T-helper 2 cell (primary cell): Measurements from ENCODE around the gene PRADC1.
"Not testable (repeated sequence)": the region's sequence is repeated elsewhere in the genome, so short reads cannot be mapped to it uniquely, and the experiment has no call there.

Source experiments
- DNase-seq, 5 experiments: peaks; one replicate each; pipeline versions ENCODE4 v3.0.0 to v3.0.0-alpha.2; 2012 to 2022

PRADC1 gene

DNA sequence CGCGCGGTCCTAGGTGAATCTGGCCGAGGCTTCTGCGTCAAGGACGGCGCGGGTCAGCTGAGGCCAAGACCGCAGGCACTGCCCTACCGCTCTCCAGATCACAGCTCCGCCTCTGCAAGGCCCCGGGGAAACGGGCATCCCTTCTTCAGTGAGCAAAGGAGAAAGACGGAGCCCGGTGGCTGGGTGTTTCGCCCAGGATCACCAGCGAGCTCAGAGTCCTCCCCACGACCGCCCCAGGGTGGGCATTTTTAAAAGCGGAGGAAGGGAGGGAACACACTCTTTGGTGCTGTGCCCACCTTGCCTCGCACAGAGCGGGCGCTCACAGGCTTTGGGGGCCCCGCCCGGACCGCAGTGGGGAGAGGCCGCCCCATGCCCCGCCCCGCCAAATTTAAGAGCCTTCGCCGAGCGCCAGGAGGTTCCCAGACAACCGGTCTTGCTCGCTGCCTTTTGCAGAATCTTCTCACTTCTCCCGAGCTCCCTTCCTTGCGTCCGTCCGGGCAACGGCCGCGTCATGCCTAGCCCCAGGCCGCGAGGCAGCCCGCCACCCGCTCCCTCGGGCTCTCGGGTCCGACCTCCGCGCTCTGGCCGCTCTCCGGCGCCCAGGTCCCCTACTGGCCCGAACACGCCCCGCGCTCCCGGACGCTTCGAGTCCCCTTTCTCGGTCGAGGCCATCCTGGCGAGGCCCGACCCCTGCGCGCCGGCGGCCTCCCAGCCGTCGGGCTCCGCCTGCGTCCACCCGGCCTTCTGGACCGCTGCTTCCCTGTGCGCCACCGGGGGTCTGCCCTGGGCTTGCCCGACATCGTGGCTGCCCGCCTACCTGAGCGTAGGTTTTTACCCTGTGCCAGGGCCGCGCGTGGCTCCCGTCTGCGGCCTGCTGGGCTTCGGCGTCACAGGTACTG, 30.6 kb downstream of the PRADC1 start, which contains the start of gene NOTO:
TSS of gene NOTO (plus strand) at position 419 of the 899 bp plus-strand sequence. CDS start at position 512, 93 bp downstream.
- DNase-seq, result no peak

DNA sequence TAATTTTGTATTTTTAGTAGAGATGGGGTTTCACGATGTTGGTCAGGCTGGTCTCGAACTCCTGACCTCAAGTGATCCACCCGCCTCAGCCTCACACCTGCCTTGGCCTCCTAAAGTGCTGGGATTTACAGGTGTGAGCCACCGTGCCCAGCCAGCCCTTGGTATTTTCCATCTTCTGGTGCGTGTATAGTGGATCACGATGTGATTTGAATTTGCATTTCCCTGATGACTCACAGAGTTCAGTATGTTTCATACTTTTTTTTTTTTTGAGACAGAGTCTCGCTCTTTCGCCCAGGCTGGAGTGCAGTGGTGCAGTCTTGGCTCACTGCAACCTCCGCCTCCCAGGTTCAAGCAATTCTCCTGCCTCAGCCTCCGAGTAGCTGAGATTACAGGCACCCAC, 32.8 kb downstream of the PRADC1 start:
- DNase-seq, result not testable (repeated sequence)

DNA sequence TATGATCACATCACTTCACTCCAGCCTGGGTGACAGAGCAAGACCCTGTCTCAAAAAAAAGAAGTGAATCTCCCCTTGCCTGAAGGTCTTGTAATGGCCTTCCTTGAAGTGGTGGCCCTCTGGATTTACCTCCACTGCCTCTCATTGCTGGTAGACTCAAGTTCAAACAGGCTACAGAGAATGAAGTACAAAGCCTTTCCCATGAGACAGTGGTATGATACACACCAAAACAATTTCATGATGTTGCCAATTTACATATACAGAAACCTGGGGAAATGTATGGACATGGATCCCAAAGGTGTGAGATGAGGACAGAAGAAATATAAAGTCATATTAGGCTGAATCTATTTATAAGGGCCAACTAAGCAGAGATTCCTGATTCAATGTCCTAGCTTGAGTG, 35.5 kb downstream of the PRADC1 start:
- DNase-seq, result no peak

DNA sequence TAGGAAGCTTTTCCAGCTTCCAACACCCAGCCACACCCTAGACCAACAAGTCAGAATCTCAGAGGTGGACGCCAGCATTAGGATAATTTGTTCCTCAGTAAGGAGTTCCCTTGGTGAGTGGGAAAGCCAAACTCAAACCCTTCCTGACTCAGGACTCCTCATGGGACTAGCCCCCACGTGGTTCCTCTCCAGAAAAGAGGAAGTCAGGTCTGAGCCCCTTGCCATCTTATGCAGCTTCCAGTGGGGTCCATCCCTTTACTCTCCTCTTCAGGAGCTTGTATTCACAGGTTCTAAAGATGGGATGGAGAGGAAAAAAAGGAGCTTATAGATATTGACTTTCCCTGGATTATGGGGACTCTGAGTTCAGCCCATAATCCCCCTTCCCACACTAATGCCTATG, 45.5 kb downstream of the PRADC1 start:
- DNase-seq, result no peak

DNA sequence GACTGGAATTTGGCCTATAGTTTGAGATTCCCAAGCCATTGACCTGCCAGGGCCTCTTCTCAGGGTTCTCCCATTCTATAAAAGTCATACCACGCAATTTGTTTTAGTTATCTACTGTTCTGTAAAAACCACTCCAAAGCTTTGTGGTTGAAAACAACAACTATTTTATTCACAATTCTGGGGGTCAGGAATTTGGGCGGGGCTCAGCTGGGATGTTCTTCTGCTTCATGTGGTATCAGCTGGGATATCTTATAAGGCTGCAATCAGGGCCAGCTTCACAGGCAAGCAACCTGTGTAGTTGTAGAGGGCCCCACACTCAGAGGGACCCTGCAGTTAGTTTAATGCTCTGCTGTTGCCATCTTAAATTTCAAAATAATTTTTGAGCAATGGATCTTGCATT, 47.1 kb downstream of the PRADC1 start:
- DNase-seq, result no peak
